Melanocyte of skin (primary cell): ENCODE data around the gene GTF3C6. TPM values are rescaled to one million over a fixed set of nuclear protein-coding genes. Genes with fewer than 3 reads are reported as not detected.

ENCODE experiments used
- total RNA-seq, 2 donors: library from RNA; depleted of rRNA; stranded (reverse); fragments of >200 nt; gene quantifications; 2 replicates each; pipeline ENCODE4 v1.2.3, GENCODE V29; 2012

GTF3C6 gene, protein sequence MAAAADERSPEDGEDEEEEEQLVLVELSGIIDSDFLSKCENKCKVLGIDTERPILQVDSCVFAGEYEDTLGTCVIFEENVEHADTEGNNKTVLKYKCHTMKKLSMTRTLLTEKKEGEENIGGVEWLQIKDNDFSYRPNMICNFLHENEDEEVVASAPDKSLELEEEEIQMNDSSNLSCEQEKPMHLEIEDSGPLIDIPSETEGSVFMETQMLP
- total RNA-seq = 10 to 100 TPM; 28.6 to 60.3 TPM

DNA sequence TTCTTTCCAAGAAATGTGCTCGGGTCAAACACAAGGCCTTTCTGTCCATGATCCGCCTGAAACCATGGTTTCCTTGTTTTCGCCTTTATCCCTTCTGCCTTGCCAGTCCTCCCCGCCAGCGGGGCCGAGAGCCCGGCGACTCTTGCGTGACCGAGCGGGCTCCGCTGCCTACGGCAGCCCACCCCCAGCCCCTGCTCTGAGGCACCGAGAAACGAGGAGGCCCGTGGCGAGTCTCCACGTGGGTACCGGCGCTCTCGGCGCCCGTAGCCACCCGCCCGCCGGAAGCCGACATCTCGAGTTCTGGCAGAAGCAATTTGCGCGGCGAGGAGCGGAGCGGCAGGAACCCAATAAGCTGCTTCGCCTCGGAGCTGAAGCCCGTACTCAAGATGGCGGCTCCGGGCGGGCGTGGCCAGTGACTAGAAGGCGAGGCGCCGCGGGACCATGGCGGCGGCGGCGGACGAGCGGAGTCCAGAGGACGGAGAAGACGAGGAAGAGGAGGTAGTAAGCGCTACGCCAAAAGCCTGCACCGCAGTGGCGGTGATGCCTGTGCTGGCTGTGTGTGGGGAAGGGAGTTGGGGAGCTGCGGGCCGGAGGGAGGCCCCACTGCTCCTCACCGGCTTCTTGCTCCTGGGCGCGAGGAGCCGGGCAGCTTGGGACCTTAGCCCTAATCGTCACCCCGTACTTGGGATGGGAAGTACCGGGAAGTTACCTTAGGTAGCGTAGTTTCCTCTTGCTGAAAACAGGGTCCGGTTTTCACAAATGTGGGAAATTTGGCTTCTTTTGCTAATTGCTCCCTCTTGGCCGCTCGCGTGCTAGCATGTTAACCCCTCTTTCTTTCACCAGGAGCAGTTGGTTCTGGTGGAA lies at the start of gene GTF3C6:
TSS of gene GTF3C6 (plus strand) at position 378 of the 864 bp plus-strand sequence. CDS start at position 442, 64 bp downstream.

Other genes with a start within 250 kb of the GTF3C6 start
- gene CDK19, start 143.2 kb upstream of the GTF3C6 start, total RNA-seq = 10 to 100 TPM in 1 of 2 donors, 1 to 10 TPM in 1; 8.7 to 10.7 TPM
- 100 to 1,000 TPM in 1 of 2 donors, 10 to 100 TPM in 1; 69.5 to 122 TPM for gene AMD1, start 83.9 kb upstream of the GTF3C6 start, total RNA-seq
- 10 to 100 TPM; 24.8 to 31.6 TPM for gene RPF2, start 23.3 kb downstream of the GTF3C6 start, total RNA-seq
- gene SLC16A10, start 128.8 kb downstream of the GTF3C6 start, total RNA-seq = 10 to 100 TPM in 1 of 2 donors, 1 to 10 TPM in 1; 6.3 to 16.9 TPM